Measurements from ENCODE around the gene REV3L.

- TF ChIP-seq CTCF (IDR thresholded peaks at IDR 0.05) (no peak), EZH2 (IDR thresholded peaks at IDR 0.05; ENCODE audit: borderline replicate concordance, insufficient read depth, low read depth, low read length, poor library complexity, severe bottlenecking) (no peak)
These were observed 224.4 kb downstream of the REV3L start for GRCh38 chr6:111258615-111259088.
